Endodermal cell (in vitro differentiated cells): ENCODE measurements around the gene FCER2. TPM values are rescaled to one million over a fixed set of nuclear protein-coding genes. Genes with fewer than 3 reads are reported as not detected.

Experiments
- DNase-seq: peaks from one replicate; pipeline ENCODE4 v3.0.0-alpha.2; 2017
- H3K27ac ChIP-seq: 2 replicates; pipeline ENCODE4 v1.5.1; 2013; ENCODE audit warnings: mild to moderate bottlenecking, low read depth, low read length, moderate library complexity
- H3K27me3 ChIP-seq: 2 replicates; pipeline ENCODE4 v1.6.1; 2013; ENCODE audit warnings: mild to moderate bottlenecking, low read length, moderate library complexity; ENCODE audit not compliant: insufficient read depth, control insufficient read depth, poor library complexity, severe bottlenecking
- H3K36me3 ChIP-seq: 2 replicates; pipeline ENCODE4 v1.7.0; 2013; ENCODE audit warnings: mild to moderate bottlenecking, low read length, moderate library complexity; ENCODE audit not compliant: control insufficient read depth, insufficient read depth
- H3K4me1 ChIP-seq: one replicate; pipeline ENCODE4 v1.7.0; 2013; ENCODE audit warnings: low read length; ENCODE audit not compliant: control insufficient read depth, insufficient read depth
- H3K4me3 ChIP-seq: 2 replicates; pipeline ENCODE4 v1.5.1; 2013; ENCODE audit warnings: mild to moderate bottlenecking, low read length, moderate library complexity
- H3K9ac ChIP-seq: 2 replicates; pipeline ENCODE4 v1.6.1; 2013; ENCODE audit warnings: mild to moderate bottlenecking, low read length, moderate library complexity; ENCODE audit not compliant: poor library complexity, severe bottlenecking; ENCODE audit errors: extremely low read depth
- H3K9me3 ChIP-seq: 2 replicates; pipeline ENCODE4 v1.6.1; 2013; ENCODE audit warnings: mild to moderate bottlenecking, low read length, moderate library complexity; ENCODE audit not compliant: control insufficient read depth
- H3K27ac Mint-ChIP-seq: 2 replicates; pipeline ENCODE4 v1.8.0; 2020; ENCODE audit warnings: mixed read lengths
- H3K27me3 Mint-ChIP-seq: 2 replicates; pipeline ENCODE4 v1.8.0; 2021; ENCODE audit warnings: mild to moderate bottlenecking, mixed read lengths; ENCODE audit not compliant: insufficient read depth
- H3K36me3 Mint-ChIP-seq: 2 replicates; pipeline ENCODE4 v1.8.0; 2020; ENCODE audit warnings: low read depth, mixed read lengths
- H3K4me1 Mint-ChIP-seq: 2 replicates; pipeline ENCODE4 v1.8.0; 2020; ENCODE audit warnings: mixed read lengths
- H3K4me3 Mint-ChIP-seq: 2 replicates; pipeline ENCODE4 v1.8.0; 2020; ENCODE audit warnings: mild to moderate bottlenecking, moderate library complexity, mixed read lengths
- H3K9me3 Mint-ChIP-seq: 2 replicates; pipeline ENCODE4 v1.8.0; 2020; ENCODE audit warnings: mild to moderate bottlenecking, mixed read lengths
- CTCF ChIP-seq: fragments of 200-600 bp; sonication (generic); conservative IDR thresholded peaks from 2 replicates; pipeline ENCODE4 v1.5.0; 2021; ENCODE audit warnings: antibody characterized with exemption, mild to moderate bottlenecking
- WGBS, 2 experiments: methylation state at CpG; one replicate each; pipeline versions ENCODE4 v1.1.5 to v1.1.7; 2013; ENCODE audit warnings: missing lambda C conversion rate in 2 of 2, mixed read lengths in 1 of 2; ENCODE audit not compliant: insufficient coverage in 1 of 2, insufficient read length in 1 of 2; 5-methylcytosine and 5-hydroxymethylcytosine counted together
- total RNA-seq, 2 donors: library from RNA; stranded (reverse); fragmentation: NEBNext Ultra II Directional in 1 of 2; extraction: Animal tissue kit (Norgen Biotek cat#: 25700) in 1 of 2; gene quantifications; 2 replicates in 1 of 2; 3 replicates in 1 of 2; pipeline ENCODE4 v1.2.1, GENCODE V29; 2021

Gene FCER2
- total RNA-seq, 2 donors from 2014 or later, result not detected

- Mint-ChIP-seq H3K9me3 (peaks cover 1% of the 10 kb centered on the region), H3K4me1 (no peaks in the 10 kb centered on the region), H3K27ac (no peak overlapping the region), H3K36me3 (no peaks in the 10 kb centered on the region), H3K4me3 (no peak overlapping the region), H3K27me3 (peaks cover 43% of the 10 kb centered on the region)
- no peaks in the 10 kb centered on the region for H3K9me3 ChIP-seq
- peaks cover 10% of the 10 kb centered on the region for H3K27me3 ChIP-seq
- H3K4me3 ChIP-seq, result no peak overlapping the region
- DNase-seq, result no peak
- no peak overlapping the region for H3K27ac ChIP-seq
- H3K9ac ChIP-seq, result no peak overlapping the region
- no peak for TF ChIP-seq CTCF
- H3K36me3 ChIP-seq, result no peaks in the 10 kb centered on the region
- H3K4me1 ChIP-seq, result no peaks in the 10 kb centered on the region
- 74 to 84% methylated on average over 10 to 11 of the region's 11 CpGs for WGBS, 2 experiments
These were observed 41.1 kb upstream of the FCER2 start for GRCh38 chr19:7742991-7743390.

DNA sequence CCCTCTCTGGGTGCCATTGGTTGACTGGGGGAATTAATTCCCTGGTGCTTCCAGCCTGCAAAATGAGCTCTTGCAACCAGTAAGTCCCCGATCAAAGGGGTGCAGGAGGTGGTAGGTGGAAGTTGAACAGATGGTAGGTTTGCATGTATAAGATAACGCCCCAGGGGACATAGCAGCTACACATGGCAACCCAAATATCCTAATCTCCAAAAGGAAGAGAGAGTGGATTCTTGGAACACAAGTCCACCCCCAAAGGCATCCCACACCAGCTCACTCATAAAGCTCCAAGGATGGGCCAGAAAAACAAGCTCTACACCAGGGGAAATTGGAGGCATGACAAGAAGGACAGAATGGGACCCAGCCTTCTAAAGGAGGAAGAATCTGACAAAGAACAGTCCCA lies 40.6 kb upstream of the FCER2 start:
- no peak for DNase-seq
- Histone ChIP-seq H3K4me1 (no peaks in the 10 kb centered on the region), H3K4me3 (no peak overlapping the region), H3K9ac (no peak overlapping the region), H3K9me3 (no peaks in the 10 kb centered on the region), H3K36me3 (no peaks in the 10 kb centered on the region), H3K27me3 (peaks cover 10% of the 10 kb centered on the region), H3K27ac (no peak overlapping the region)
- no peak overlapping the region for H3K4me3 Mint-ChIP-seq
- no peaks in the 10 kb centered on the region for H3K36me3 Mint-ChIP-seq
- WGBS, 2 experiments, result 79% methylated on average over 2 of the region's 2 CpGs; no CpG with 5 or more reads in 1 of the 2 experiments
- no peaks in the 10 kb centered on the region for H3K4me1 Mint-ChIP-seq
- H3K27me3 Mint-ChIP-seq, result peaks cover 46% of the 10 kb centered on the region
- H3K27ac Mint-ChIP-seq, result no peak overlapping the region
- TF ChIP-seq CTCF, result no peak
- no peaks in the 10 kb centered on the region for H3K9me3 Mint-ChIP-seq

DNA sequence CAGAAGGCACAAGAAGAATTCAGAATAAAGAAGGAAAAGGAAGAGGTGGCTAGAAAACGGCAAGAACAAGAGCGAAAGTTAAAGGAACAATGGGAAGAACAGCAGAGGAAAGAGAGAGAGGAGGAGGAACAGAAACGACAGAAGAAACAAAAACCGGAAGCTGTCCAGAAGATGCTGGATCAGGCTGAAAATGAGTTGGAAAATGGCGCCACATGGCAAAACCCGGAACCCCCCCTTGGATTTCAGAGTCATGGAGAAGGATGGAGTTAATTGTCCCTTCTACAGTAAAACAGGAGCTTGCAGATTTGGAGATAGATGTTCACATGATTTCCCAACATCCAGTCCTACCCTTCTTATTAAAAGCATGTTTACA lies 38.7 kb upstream of the FCER2 start:
- no peak overlapping the region for H3K27ac ChIP-seq
- H3K9ac ChIP-seq, result no peak overlapping the region
- Mint-ChIP-seq H3K4me1 (no peaks in the 10 kb centered on the region), H3K36me3 (no peaks in the 10 kb centered on the region), H3K4me3 (no peak overlapping the region), H3K27ac (no peak overlapping the region), H3K9me3 (no peaks in the 10 kb centered on the region), H3K27me3 (peaks cover 59% of the 10 kb centered on the region)
- no peaks in the 10 kb centered on the region for H3K36me3 ChIP-seq
- H3K27me3 ChIP-seq, result peaks cover 20% of the 10 kb centered on the region
- no peak for DNase-seq
- no peak overlapping the region for H3K4me3 ChIP-seq
- H3K4me1 ChIP-seq, result no peaks in the 10 kb centered on the region
- no peaks in the 10 kb centered on the region for H3K9me3 ChIP-seq
- TF ChIP-seq CTCF, result no peak
- 91 to 92% methylated on average over 6 of the region's 6 CpGs for WGBS, 2 experiments
